WERI-Rb-1 (cell line): ENCODE results near the gene FSHR.

ENCODE experiments used
- DNase-seq: peaks from one replicate; pipeline ENCODE4 v3.0.0-alpha.2; 2020
- H3K27ac ChIP-seq: fragments of 250-450 bp; sonication (Bioruptor Pico); 2 replicates; pipeline ENCODE4 v1.5.1; 2020; ENCODE audit warnings: mild to moderate bottlenecking, moderate library complexity
- H3K27me3 ChIP-seq: fragments of 250-450 bp; sonication (Bioruptor Pico); 2 replicates; pipeline ENCODE4 v1.5.1; 2021; ENCODE audit warnings: mild to moderate bottlenecking, low read depth, moderate library complexity; ENCODE audit not compliant: insufficient read depth, severe bottlenecking
- H3K36me3 ChIP-seq: fragments of 250-450 bp; sonication (Bioruptor Pico); 2 replicates; pipeline ENCODE4 v1.5.1; 2020; ENCODE audit warnings: mild to moderate bottlenecking, moderate library complexity
- H3K4me3 ChIP-seq: 2 replicates; pipeline ENCODE4 v1.5.1; 2011; ENCODE audit warnings: low read depth, mild to moderate bottlenecking, control low read depth, low read length
- H3K9me3 ChIP-seq: fragments of 250-450 bp; sonication (Bioruptor Pico); 2 replicates; pipeline ENCODE4 v1.5.1; 2021; ENCODE audit warnings: mild to moderate bottlenecking, moderate library complexity; ENCODE audit not compliant: severe bottlenecking
- TF ChIP-seq, protein P1 (sequence below): IDR thresholded peaks from 2 replicates; pipeline ENCODE4 v1.5.1; 2011; ENCODE audit warnings: low read depth, mild to moderate bottlenecking, control low read depth, inconsistent platforms, low read length

Gene FSHR

GRCh38 chr2:49004036-49004626, 150.2 kb downstream of the FSHR start:
- H3K36me3 ChIP-seq = no peaks in the 10 kb centered on the region
- H3K9me3 ChIP-seq = no peaks in the 10 kb centered on the region
- no peak for DNase-seq
- no peaks in the 10 kb centered on the region for H3K27me3 ChIP-seq
- no peak overlapping the region for H3K4me3 ChIP-seq
- TF ChIP-seq, protein P1, sequence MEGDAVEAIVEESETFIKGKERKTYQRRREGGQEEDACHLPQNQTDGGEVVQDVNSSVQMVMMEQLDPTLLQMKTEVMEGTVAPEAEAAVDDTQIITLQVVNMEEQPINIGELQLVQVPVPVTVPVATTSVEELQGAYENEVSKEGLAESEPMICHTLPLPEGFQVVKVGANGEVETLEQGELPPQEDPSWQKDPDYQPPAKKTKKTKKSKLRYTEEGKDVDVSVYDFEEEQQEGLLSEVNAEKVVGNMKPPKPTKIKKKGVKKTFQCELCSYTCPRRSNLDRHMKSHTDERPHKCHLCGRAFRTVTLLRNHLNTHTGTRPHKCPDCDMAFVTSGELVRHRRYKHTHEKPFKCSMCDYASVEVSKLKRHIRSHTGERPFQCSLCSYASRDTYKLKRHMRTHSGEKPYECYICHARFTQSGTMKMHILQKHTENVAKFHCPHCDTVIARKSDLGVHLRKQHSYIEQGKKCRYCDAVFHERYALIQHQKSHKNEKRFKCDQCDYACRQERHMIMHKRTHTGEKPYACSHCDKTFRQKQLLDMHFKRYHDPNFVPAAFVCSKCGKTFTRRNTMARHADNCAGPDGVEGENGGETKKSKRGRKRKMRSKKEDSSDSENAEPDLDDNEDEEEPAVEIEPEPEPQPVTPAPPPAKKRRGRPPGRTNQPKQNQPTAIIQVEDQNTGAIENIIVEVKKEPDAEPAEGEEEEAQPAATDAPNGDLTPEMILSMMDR = no peak
- H3K27ac ChIP-seq = no peak overlapping the region

- no peak for DNase-seq
- Histone ChIP-seq H3K4me3 (no peak overlapping the region), H3K27me3 (no peaks in the 10 kb centered on the region), H3K36me3 (no peaks in the 10 kb centered on the region), H3K9me3 (no peaks in the 10 kb centered on the region), H3K27ac (no peak overlapping the region)
- TF ChIP-seq, protein P1 = no peak
Observed at GRCh38 chr2:49003201-49003600, 151.1 kb downstream of the FSHR start.

DNA sequence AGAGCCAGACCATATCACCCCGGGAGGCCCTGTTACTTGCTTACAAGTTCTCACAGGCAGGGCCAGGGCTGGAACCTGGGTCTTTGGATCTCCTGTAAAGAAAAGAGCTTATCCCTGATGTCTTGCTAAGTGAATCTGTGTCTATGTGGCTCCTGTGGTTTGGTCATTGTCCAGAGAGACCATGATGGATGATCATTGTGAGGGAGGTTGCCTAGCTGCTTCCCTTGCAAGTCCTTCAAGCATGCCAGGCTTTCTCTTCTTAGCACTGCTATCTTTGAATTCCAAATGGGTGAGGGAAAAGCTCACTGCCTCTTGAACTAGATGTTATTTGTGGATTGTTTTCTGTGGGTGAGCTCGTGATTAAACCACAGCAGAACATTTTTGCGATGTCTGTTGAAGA, 151.6 kb downstream of the FSHR start:
- H3K27ac ChIP-seq = no peak overlapping the region
- H3K36me3 ChIP-seq = no peaks in the 10 kb centered on the region
- no peaks in the 10 kb centered on the region for H3K27me3 ChIP-seq
- H3K4me3 ChIP-seq = no peak overlapping the region
- TF ChIP-seq, protein P1 = no peak
- no peak for DNase-seq
- H3K9me3 ChIP-seq = no peaks in the 10 kb centered on the region

DNA sequence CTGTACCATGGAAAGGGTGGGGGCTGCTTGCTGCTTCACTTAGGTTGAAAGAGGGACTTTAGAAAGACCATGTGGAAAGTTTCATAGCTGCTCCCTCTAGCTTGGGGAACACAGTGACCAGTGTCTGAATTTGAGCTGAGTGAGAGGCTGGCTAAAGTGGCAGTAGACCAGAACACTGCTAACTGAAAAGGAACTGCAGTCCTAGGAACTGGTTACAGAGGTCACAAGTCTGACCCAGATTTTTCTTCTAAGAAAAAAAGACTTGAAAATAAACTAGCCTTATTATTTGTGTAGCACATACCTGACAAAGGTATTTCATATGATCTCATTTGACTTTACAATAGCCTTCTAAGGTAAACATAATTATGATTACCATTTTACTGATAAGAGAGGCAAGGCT, 153.6 kb downstream of the FSHR start:
- Histone ChIP-seq H3K27me3 (no peaks in the 10 kb centered on the region), H3K27ac (no peak overlapping the region), H3K36me3 (no peaks in the 10 kb centered on the region), H3K9me3 (no peaks in the 10 kb centered on the region), H3K4me3 (no peak overlapping the region)
- no peak for DNase-seq
- TF ChIP-seq, protein P1 = no peak

GRCh38 chr2:48998449-48998848, 155.9 kb downstream of the FSHR start:
- no peak for DNase-seq
- Histone ChIP-seq H3K27ac (no peak overlapping the region), H3K4me3 (no peak overlapping the region), H3K9me3 (no peaks in the 10 kb centered on the region), H3K27me3 (no peaks in the 10 kb centered on the region), H3K36me3 (no peaks in the 10 kb centered on the region)
- TF ChIP-seq, protein P1 = no peak

GRCh38 chr2:48993576-48993975, 160.7 kb downstream of the FSHR start:
- no peak for DNase-seq
- no peaks in the 10 kb centered on the region for H3K27me3 ChIP-seq
- H3K4me3 ChIP-seq = no peak overlapping the region
- H3K36me3 ChIP-seq = no peaks in the 10 kb centered on the region
- H3K27ac ChIP-seq = no peak overlapping the region
- TF ChIP-seq, protein P1 = no peak
- no peaks in the 10 kb centered on the region for H3K9me3 ChIP-seq
